ENCODE measurements around the gene PKD1L1.

Gene PKD1L1

DNA sequence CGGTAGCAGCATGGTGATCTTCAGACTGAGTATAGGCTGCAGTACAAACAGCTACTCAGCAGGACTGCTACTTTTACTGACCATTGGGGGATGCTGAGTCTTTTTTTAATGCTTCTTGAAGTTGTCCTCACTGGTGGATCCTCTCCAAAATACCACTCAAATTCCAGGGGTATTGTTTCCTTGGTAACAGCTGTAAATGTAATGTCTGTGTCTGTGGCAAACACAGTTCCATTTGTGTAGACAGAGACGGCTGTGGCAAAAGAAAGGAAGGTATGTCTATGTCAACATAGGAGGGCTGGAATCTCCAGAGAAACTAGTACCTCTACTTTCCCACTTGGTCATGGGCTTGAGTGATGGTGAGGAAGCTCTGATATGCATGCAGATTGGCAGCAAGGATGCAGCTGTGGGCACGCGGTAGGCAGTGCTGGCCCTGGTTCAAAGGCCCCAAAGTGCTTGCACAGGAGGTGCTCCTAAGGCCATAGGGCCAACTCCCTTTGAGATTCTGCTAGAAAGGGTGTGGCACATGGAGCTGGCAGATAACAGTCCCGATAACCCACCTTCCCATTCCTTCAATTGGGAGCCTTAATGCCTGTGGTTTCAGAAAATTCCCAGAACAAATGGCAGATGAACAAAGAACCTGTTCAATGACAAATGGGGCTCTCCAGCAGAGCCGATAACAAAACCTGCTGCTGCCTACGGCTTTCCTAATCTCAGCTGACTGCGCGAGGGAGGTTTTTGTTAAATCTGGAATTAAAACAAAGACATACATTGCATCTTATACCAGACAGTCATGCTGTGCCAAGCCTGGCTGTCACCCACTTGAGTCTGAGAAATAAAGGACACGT lies 43.0 kb downstream of the PKD1L1 start:
- DNase-seq (ENCODE audit: low read depth), result no peak
- H3K4me3 ChIP-seq (ENCODE audit: control insufficient read depth, low read depth, low read length), result no peak overlapping the region
- TF ChIP-seq CTCF (IDR thresholded peaks at IDR 0.05; ENCODE audit: control insufficient read depth, insufficient read depth, low read depth, low read length, missing control alignments), result no peak

GRCh38 chr7:47902013-47902412 lies 46.3 kb downstream of the PKD1L1 start:
- H3K4me3 ChIP-seq (ENCODE audit: control insufficient read depth, low read depth, low read length), result no peak overlapping the region
- DNase-seq (ENCODE audit: low read depth), result no peak

DNA sequence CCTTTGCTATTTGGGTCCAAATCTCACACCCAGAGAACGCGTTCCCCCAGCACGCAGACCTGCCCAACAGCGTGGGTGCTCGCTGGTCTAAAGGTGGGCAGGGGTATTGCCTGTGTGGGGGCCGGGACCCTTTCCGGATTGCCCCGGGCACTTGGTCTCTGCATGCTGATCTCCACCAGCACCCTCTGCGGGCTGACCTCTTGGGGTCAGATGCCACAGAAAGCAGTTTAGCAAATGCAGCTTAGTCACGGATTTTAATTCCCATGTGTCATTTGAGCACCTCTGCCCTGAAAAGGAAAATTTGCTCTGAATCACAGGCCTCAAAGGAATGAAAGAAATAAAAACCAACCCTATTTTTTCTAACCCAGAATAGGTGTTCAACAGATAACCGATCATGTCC lies 46.7 kb downstream of the PKD1L1 start:
- TF ChIP-seq CTCF (IDR thresholded peaks at IDR 0.05; ENCODE audit: control insufficient read depth, insufficient read depth, low read depth, low read length, missing control alignments), result no peak

More at GRCh38 chr7:47902013-47902412, 46.3 kb downstream of the PKD1L1 start:
- no peak for TF ChIP-seq CTCF (IDR thresholded peaks at IDR 0.05; ENCODE audit: control insufficient read depth, insufficient read depth, low read depth, low read length, missing control alignments)

GRCh38 chr7:47897831-47898230 lies 50.4 kb downstream of the PKD1L1 start:
- no peak for DNase-seq (ENCODE audit: low read depth)
- no peak overlapping the region for H3K4me3 ChIP-seq (ENCODE audit: control insufficient read depth, low read depth, low read length)
- no peak for TF ChIP-seq CTCF (IDR thresholded peaks at IDR 0.05; ENCODE audit: control insufficient read depth, insufficient read depth, low read depth, low read length, missing control alignments)

More for the DNA sequence above, 46.7 kb downstream of the PKD1L1 start:
- DNase-seq (ENCODE audit: low read depth), result no peak
- H3K4me3 ChIP-seq (ENCODE audit: control insufficient read depth, low read depth, low read length), result no peak overlapping the region

GRCh38 chr7:47896809-47897423 lies 51.4 kb downstream of the PKD1L1 start:
- no peak overlapping the region for H3K4me3 ChIP-seq (ENCODE audit: control insufficient read depth, low read depth, low read length)
- DNase-seq (ENCODE audit: low read depth), result no peak
- no peak for TF ChIP-seq CTCF (IDR thresholded peaks at IDR 0.05; ENCODE audit: control insufficient read depth, insufficient read depth, low read depth, low read length, missing control alignments)

DNA sequence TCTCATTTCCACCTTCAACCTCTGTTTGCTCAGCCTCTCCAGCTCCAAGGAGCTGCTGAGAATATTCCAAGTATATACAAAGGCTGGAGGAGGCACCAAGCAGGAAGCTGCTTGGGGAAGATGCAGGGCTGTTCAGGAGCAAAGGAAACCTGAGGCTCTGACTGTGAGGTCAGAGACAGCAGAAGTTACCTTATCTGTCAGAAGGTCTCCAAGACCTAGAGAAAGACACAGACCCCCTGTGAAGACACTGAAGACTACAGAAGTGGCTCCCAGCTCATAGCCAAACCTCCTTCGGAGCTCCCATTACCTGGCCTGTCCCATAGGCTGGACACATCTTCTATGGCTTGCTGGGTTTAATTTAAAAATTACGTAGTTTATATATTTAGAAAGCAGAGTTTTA lies 53.2 kb downstream of the PKD1L1 start:
- TF ChIP-seq CTCF (IDR thresholded peaks at IDR 0.05; ENCODE audit: control insufficient read depth, insufficient read depth, low read depth, low read length, missing control alignments), result no peak
- H3K4me3 ChIP-seq (ENCODE audit: control insufficient read depth, low read depth, low read length), result no peak overlapping the region
- DNase-seq (ENCODE audit: low read depth), result no peak

All from AG09309 (cell line).